Esophagus muscularis mucosa (tissue), 3 donors: ENCODE data around the gene SLC24A4.

Experiments used
- CTCF ChIP-seq, 3 experiments: fragments of 200-600 bp in 2 of 3; fragments of 450-650 bp in 1 of 3; sonication (generic) in 2 of 3; IDR thresholded peaks; one replicate each; pipeline ENCODE4 v1.5.1; 2017 to 2019; ENCODE audit warnings: antibody characterized with exemption in 3 of 3, mild to moderate bottlenecking in 2 of 3, moderate library complexity in 1 of 3
- POLR2AphosphoS5 ChIP-seq, 2 donors: sonication (generic); formaldehyde crosslinking; IDR thresholded peaks; one replicate each; pipeline ENCODE4 v1.6.1; 2017; ENCODE audit warnings: antibody characterized with exemption in 2 of 2

GRCh38 chr14:92392711-92393110 is 69.7 kb downstream of the SLC24A4 start:
- TF ChIP-seq POLR2AphosphoS5 (IDR thresholded peaks at IDR 0.05) (no peak), CTCF (IDR thresholded peaks at IDR 0.05) (no peak)
